Measurements from ENCODE around the gene ZNF735.
A peak's percentile ranks its signal among the peaks of the same experiment; 100 is the strongest.

Gene ZNF735

GRCh38 chr7:64183126-64183742 lies 23.8 kb upstream of the ZNF735 start:
- Histone ChIP-seq H3K4me3 (ENCODE audit: low read length) (no peak overlapping the region), H3K27me3 (ENCODE audit: control insufficient read depth, low read length) (no peaks in the 10 kb centered on the region), H3K9me3 (ENCODE audit: control insufficient read depth, insufficient read depth, low read length) (peaks cover 14% of the 10 kb centered on the region; the same call in 1 of the 2 replicates), H3K9me2 (replicated peaks; ENCODE audit: control insufficient read depth, low read length) (no peaks in the 10 kb centered on the region), H3K4me2 (ENCODE audit: low read length) (no peak overlapping the region), H4K20me1 (ENCODE audit: control insufficient read depth, insufficient read depth, low read depth, low read length) (no peaks in the 10 kb centered on the region), H3F3A (ENCODE audit: control insufficient read depth, insufficient read depth) (no peaks in the 10 kb centered on the region), H3K4me1 (ENCODE audit: control insufficient read depth, low read length) (no peaks in the 10 kb centered on the region), H3K79me2 (ENCODE audit: control insufficient read depth, low read length) (no peaks in the 10 kb centered on the region), H3K27ac (ENCODE audit: low read depth, low read length) (no peak overlapping the region), H3K36me3 (ENCODE audit: control insufficient read depth, low read length) (no peaks in the 10 kb centered on the region)
- TF ChIP-seq EZH2phosphoT487 (IDR thresholded peaks at IDR 0.05; ENCODE audit: borderline replicate concordance, low read length) = no peak
- TF ChIP-seq, protein P1, sequence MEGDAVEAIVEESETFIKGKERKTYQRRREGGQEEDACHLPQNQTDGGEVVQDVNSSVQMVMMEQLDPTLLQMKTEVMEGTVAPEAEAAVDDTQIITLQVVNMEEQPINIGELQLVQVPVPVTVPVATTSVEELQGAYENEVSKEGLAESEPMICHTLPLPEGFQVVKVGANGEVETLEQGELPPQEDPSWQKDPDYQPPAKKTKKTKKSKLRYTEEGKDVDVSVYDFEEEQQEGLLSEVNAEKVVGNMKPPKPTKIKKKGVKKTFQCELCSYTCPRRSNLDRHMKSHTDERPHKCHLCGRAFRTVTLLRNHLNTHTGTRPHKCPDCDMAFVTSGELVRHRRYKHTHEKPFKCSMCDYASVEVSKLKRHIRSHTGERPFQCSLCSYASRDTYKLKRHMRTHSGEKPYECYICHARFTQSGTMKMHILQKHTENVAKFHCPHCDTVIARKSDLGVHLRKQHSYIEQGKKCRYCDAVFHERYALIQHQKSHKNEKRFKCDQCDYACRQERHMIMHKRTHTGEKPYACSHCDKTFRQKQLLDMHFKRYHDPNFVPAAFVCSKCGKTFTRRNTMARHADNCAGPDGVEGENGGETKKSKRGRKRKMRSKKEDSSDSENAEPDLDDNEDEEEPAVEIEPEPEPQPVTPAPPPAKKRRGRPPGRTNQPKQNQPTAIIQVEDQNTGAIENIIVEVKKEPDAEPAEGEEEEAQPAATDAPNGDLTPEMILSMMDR (IDR thresholded peaks at IDR 0.05; ENCODE audit: low read depth, low read length, poor library complexity, severe bottlenecking) = peak; percentile 96

DNA sequence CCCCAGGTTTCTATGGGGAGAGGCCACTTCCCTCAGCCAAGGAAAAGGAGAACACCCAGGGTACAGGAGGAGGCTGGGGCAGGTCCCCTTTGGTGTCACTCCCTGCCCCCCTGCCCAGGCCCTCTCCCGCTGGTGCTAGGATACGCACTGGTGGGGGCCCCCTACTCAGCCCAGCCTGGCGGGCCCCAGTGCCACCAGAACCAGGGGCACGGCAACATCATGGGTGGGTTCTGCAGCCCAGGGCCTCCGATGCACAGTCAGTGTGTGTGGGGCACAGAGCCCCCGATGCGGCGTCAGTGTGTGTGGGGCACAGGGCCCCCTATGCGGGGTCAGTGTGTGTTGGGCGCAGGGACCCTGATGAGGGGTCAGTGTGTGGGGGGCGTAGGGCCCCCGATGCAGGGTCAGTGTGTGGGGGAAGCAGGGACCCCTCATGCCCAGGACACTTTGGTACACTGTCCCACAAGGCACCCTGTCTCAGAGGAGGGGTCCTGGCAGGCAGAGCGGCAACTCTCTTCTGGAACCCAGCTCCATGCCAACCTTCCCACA lies 23.1 kb upstream of the ZNF735 start:
- H3K9me2 ChIP-seq (replicated peaks; ENCODE audit: control insufficient read depth, low read length) = no peaks in the 10 kb centered on the region
- TF ChIP-seq, protein P1 (IDR thresholded peaks at IDR 0.05; ENCODE audit: low read depth, low read length, poor library complexity, severe bottlenecking) = no peak
- TF ChIP-seq EZH2phosphoT487 (IDR thresholded peaks at IDR 0.05; ENCODE audit: borderline replicate concordance, low read length) = no peak
- H3F3A ChIP-seq (ENCODE audit: control insufficient read depth, insufficient read depth) = no peaks in the 10 kb centered on the region
- no peak overlapping the region for H3K4me3 ChIP-seq (ENCODE audit: low read length)
- no peaks in the 10 kb centered on the region for H3K4me1 ChIP-seq (ENCODE audit: control insufficient read depth, low read length)
- H3K79me2 ChIP-seq (ENCODE audit: control insufficient read depth, low read length) = no peaks in the 10 kb centered on the region
- no peaks in the 10 kb centered on the region for H3K27me3 ChIP-seq (ENCODE audit: control insufficient read depth, low read length)
- H4K20me1 ChIP-seq (ENCODE audit: control insufficient read depth, insufficient read depth, low read depth, low read length) = no peaks in the 10 kb centered on the region
- no peaks in the 10 kb centered on the region for H3K36me3 ChIP-seq (ENCODE audit: control insufficient read depth, low read length)
- H3K4me2 ChIP-seq (ENCODE audit: low read length) = no peak overlapping the region
- no peak overlapping the region for H3K27ac ChIP-seq (ENCODE audit: low read depth, low read length)
- peaks cover 14% of the 10 kb centered on the region; the same call in 1 of the 2 replicates for H3K9me3 ChIP-seq (ENCODE audit: control insufficient read depth, insufficient read depth, low read length)

DNA sequence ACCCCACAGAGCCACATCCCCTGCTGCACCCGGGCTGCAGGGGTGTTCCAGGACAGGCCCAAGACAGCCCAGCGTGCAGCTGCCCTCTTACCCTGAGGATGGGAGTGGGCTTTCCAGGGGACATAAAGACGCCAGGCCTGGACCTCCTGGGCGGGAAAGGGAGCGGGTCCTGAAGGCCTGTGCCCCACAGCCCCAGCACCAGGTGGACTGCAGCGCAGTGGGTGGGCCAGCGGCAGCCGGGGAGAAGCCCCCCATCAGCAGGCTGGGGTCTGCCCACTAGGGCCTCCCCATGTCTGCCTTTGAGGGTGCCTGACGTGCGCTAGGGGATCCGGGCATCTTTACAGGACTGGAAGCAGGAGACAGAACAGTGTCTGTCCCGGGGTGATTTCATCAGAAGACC lies 22.6 kb upstream of the ZNF735 start:
- Histone ChIP-seq H3K4me1 (ENCODE audit: control insufficient read depth, low read length) (no peaks in the 10 kb centered on the region), H3F3A (ENCODE audit: control insufficient read depth, insufficient read depth) (no peaks in the 10 kb centered on the region), H3K4me2 (ENCODE audit: low read length) (no peak overlapping the region), H3K9me2 (replicated peaks; ENCODE audit: control insufficient read depth, low read length) (no peaks in the 10 kb centered on the region), H4K20me1 (ENCODE audit: control insufficient read depth, insufficient read depth, low read depth, low read length) (no peaks in the 10 kb centered on the region), H3K9me3 (ENCODE audit: control insufficient read depth, insufficient read depth, low read length) (peaks cover 14% of the 10 kb centered on the region; the same call in 1 of the 2 replicates), H3K79me2 (ENCODE audit: control insufficient read depth, low read length) (no peaks in the 10 kb centered on the region), H3K27me3 (ENCODE audit: control insufficient read depth, low read length) (no peaks in the 10 kb centered on the region), H3K27ac (ENCODE audit: low read depth, low read length) (no peak overlapping the region), H3K4me3 (ENCODE audit: low read length) (no peak overlapping the region), H3K36me3 (ENCODE audit: control insufficient read depth, low read length) (no peaks in the 10 kb centered on the region)
- TF ChIP-seq, protein P1 (IDR thresholded peaks at IDR 0.05; ENCODE audit: low read depth, low read length, poor library complexity, severe bottlenecking) = no peak
- TF ChIP-seq EZH2phosphoT487 (IDR thresholded peaks at IDR 0.05; ENCODE audit: borderline replicate concordance, low read length) = no peak
